Colonic mucosa (tissue), 4 donors: ENCODE measurements around the gene MT1X. TPM values are rescaled to one million over a fixed set of nuclear protein-coding genes. Genes with fewer than 3 reads are reported as not detected.
"Not testable (repeated sequence)": the region's sequence is repeated elsewhere in the genome, so short reads cannot be mapped to it uniquely, and the experiment has no call there.

ENCODE experiments used
- DNase-seq: peaks from one replicate; pipeline ENCODE4 v3.0.0-alpha.2; 2020
- H3K27ac ChIP-seq: fragments of 200-600 bp; one replicate; pipeline ENCODE4 v1.8.0; 2021
- H3K27me3 ChIP-seq: fragments of 200-600 bp; one replicate; pipeline ENCODE4 v1.8.0; 2021
- H3K36me3 ChIP-seq: fragments of 200-600 bp; one replicate; pipeline ENCODE4 v1.8.0; 2021
- H3K4me1 ChIP-seq: fragments of 200-600 bp; one replicate; pipeline ENCODE4 v1.8.0; 2021; ENCODE audit warnings: mild to moderate bottlenecking
- H3K4me3 ChIP-seq: fragments of 200-600 bp; one replicate; pipeline ENCODE4 v1.8.0; 2021
- H3K9ac ChIP-seq, 2 donors: one replicate each; pipeline ENCODE4 v1.7.0; 2013; ENCODE audit warnings: control low read depth in 2 of 2, low read depth in 2 of 2, low read length in 2 of 2
- H3K9me3 ChIP-seq: fragments of 200-600 bp; one replicate; pipeline ENCODE4 v1.8.0; 2021
- intact Hi-C: fragments of 100-400 bp; cut with DNase I; formaldehyde crosslinking; loops from one replicate; pipeline ENCODE4 v1.14.1; 2022
- total RNA-seq, 2 donors: library from RNA; stranded (reverse); fragmentation: NEBNext Ultra II Directional in 1 of 2; extraction: Animal tissue kit (Norgen Biotek cat#: 25700) in 1 of 2; gene quantifications; one replicate each; pipeline ENCODE4 v1.2.1, GENCODE V29; 2021
- TF ChIP-seq, protein P1 (sequence below): fragments of 200-600 bp; IDR thresholded peaks from one replicate; pipeline ENCODE4 v1.8.0; 2022; ENCODE audit warnings: antibody characterized with exemption, mild to moderate bottlenecking
- donor health status: healthy.
- donor health status: DM: no; HTN: no; CAD: no.
- donor health status: DM: no; HTN: no; CAD: no.

Gene MT1X
- total RNA-seq, 2 donors from 2014 or later, result 112 to 149 TPM

DNA sequence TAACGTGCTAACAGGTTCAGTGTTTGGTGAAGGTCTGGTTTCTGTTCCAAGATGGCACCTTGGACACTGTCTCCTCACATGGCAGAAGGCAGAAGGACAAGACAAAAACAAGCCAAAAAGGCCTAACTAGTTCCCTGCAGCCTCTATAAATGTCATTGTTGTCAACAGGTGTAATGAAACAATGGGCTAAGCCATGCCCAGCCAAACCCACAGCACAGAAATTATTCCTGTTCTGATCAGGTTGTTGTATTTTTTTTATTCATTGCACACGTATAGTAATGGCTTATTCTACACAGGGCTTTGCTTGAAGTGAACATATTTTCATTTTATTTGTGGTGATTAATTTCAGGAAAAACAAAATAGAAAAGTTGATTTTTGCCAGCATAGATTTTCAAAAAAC lies 31.5 kb downstream of the MT1X start:
- no peaks in the 10 kb centered on the region for H3K9me3 ChIP-seq
- H3K9ac ChIP-seq, result no peak overlapping the region
- no peaks in the 10 kb centered on the region for H3K27me3 ChIP-seq
- intact Hi-C loops, result no loop called here
- DNase-seq, result no peak
- no peaks in the 10 kb centered on the region for H3K4me1 ChIP-seq
- TF ChIP-seq, protein P1, sequence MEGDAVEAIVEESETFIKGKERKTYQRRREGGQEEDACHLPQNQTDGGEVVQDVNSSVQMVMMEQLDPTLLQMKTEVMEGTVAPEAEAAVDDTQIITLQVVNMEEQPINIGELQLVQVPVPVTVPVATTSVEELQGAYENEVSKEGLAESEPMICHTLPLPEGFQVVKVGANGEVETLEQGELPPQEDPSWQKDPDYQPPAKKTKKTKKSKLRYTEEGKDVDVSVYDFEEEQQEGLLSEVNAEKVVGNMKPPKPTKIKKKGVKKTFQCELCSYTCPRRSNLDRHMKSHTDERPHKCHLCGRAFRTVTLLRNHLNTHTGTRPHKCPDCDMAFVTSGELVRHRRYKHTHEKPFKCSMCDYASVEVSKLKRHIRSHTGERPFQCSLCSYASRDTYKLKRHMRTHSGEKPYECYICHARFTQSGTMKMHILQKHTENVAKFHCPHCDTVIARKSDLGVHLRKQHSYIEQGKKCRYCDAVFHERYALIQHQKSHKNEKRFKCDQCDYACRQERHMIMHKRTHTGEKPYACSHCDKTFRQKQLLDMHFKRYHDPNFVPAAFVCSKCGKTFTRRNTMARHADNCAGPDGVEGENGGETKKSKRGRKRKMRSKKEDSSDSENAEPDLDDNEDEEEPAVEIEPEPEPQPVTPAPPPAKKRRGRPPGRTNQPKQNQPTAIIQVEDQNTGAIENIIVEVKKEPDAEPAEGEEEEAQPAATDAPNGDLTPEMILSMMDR, result no peak
- no peak overlapping the region for H3K4me3 ChIP-seq
- no peak overlapping the region for H3K27ac ChIP-seq
- no peaks in the 10 kb centered on the region for H3K36me3 ChIP-seq

DNA sequence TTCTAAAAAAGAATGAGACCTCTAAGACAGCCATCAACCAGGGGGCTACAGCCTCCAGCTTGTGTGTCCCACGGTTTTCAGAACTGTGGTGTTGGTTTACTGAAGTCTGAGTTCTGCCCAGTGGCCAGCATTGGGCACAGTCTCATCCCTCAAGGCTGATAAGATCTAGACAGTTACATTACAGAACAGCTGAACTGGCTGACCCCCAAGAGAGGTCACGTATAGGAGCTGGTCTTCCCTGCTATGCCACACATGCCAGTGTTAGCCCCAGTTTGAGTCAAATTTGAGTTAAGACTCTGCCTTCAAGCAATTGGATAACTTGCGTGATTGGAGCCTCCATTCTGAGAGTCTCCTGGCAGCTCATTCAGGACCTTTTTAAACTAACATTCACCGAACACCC lies 32.9 kb downstream of the MT1X start:
- TF ChIP-seq, protein P1, result no peak
- no peak overlapping the region for H3K4me3 ChIP-seq
- no peaks in the 10 kb centered on the region for H3K9me3 ChIP-seq
- H3K9ac ChIP-seq, result no peak overlapping the region
- H3K36me3 ChIP-seq, result no peaks in the 10 kb centered on the region
- no peaks in the 10 kb centered on the region for H3K4me1 ChIP-seq
- H3K27ac ChIP-seq, result no peak overlapping the region
- no peaks in the 10 kb centered on the region for H3K27me3 ChIP-seq
- intact Hi-C loops, result no loop called here
- no peak for DNase-seq

DNA sequence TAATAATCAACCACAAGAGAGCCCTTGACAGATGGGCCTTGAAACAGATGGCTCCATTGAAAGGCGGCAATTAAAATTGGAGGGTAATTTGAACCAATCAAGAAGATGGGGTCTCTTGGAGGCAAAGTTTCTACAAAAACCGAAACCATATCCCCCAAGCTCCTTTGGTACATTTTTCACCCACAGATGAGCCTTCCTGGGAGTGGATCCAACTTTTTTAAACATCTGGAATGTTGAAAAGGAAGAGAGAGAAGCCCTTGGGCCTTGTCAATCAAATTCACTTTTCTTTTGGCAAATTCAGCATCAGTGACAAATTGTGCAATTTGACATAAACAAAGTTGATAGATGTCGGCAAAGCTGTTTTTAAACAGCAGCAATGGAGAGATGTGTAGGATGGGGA lies 34.5 kb downstream of the MT1X start:
- Histone ChIP-seq H3K27ac (no peak overlapping the region), H3K9ac (no peak overlapping the region), H3K4me3 (no peak overlapping the region), H3K4me1 (no peaks in the 10 kb centered on the region), H3K9me3 (no peaks in the 10 kb centered on the region), H3K27me3 (no peaks in the 10 kb centered on the region), H3K36me3 (no peaks in the 10 kb centered on the region)
- TF ChIP-seq, protein P1, result no peak
- DNase-seq, result no peak
- intact Hi-C loops, result no loop called here

DNA sequence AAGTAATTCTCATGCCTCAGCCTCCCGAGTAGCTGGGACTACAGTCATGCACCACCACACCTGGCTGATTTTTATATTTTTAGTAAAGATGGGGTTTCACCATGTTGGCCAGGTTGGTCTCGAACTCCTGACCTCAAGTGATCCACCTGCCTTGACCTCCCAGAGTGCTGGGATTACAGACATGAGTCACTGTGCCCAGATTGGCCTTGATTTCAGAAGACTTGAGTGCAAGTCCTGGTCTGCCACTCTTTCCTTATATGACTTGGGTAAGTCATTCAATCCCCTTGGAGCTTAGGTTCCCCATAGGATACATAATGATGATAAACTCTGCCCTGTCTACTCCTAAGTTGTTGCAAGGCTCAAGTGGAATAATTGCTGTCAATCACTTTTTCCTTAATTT lies 35.3 kb downstream of the MT1X start:
- H3K4me3 ChIP-seq, DNase-seq, H3K27me3 ChIP-seq, intact Hi-C loops, H3K27ac ChIP-seq, H3K4me1 ChIP-seq, H3K36me3 ChIP-seq, H3K9ac ChIP-seq, H3K9me3 ChIP-seq: not testable (repeated sequence)

DNA sequence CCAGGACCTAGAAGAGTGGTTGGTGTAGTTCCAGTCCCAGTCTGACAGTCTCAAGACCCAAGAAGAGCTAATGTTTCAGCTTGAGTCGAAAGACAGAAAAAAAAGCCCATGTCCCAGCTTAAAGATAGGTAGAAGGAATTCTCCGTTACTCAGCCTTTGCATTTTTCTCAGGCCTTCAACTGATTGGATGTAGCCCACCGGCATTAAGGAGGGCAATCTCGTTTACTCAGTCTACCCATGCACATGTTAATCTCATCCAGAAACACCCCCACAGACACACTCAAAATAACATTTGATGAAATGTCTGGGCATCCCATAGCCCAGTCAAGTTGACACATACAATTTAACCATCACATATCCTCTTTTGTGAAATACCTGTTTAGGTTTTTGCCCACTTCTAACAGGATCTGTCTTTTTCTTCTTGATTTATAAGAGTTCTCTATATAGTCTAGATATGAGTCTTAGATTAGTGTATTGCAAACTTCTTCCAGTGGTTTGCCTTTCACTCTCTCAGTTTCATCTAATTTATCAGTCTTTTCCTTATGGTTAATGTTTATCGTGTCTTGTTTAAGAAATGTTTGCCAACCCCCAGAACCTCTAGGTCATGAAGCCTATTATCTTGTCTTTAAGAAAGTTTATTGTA lies 40.1 kb downstream of the MT1X start:
- H3K4me1 ChIP-seq, result no peaks in the 10 kb centered on the region

DNA sequence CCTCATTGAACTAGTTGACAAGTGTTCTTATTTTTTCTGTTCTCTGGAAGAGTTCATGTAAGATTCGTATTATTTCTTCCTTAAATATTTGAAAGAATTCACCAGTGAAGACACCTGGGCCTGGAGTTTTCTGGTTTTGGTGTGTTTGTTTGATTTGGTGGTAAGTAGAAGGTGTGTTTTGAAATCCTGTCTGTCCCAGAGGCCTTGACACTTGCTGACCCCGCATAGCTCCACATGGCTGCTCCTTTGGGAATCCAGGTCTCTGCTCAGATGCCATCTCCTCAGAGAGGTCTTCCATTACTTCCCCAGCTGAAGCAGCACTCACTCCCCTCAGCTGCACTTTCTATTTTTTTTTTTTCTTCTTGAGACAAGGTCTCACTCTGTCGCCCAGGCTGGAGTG lies 41.9 kb downstream of the MT1X start:
- TF ChIP-seq, protein P1, result no peak
- Histone ChIP-seq H3K36me3 (no peaks in the 10 kb centered on the region), H3K27ac (no peak overlapping the region), H3K27me3 (no peaks in the 10 kb centered on the region), H3K9me3 (no peaks in the 10 kb centered on the region), H3K4me3 (no peak overlapping the region), H3K4me1 (no peaks in the 10 kb centered on the region), H3K9ac (no peak overlapping the region)
- no peak for DNase-seq
- intact Hi-C loops, result no loop called here

More for the DNA sequence above, 40.1 kb downstream of the MT1X start:
- intact Hi-C loops, result no loop called here
- no peak overlapping the region for H3K27ac ChIP-seq
- no peak overlapping the region for H3K9ac ChIP-seq
- H3K9me3 ChIP-seq, result no peaks in the 10 kb centered on the region
- H3K27me3 ChIP-seq, result no peaks in the 10 kb centered on the region
- TF ChIP-seq, protein P1, result no peak
- H3K36me3 ChIP-seq, result no peaks in the 10 kb centered on the region
- no peak for DNase-seq
- H3K4me3 ChIP-seq, result no peak overlapping the region
